OCI-LY3 (cell line): ENCODE measurements around the gene EYA2.

ENCODE experiments used
- H2AFZ ChIP-seq: fragments of 200-600, 300-600 bp; shearing (Covaris generic); 2 replicates; pipeline ENCODE4 v1.6.0; 2014; ENCODE audit warnings: antibody characterized with exemption, low read depth, low read length
- H3K27ac ChIP-seq: fragments of 200-600, 300-600 bp; sonication (generic); 2 replicates; pipeline ENCODE4 v1.5.1; 2014; ENCODE audit warnings: mild to moderate bottlenecking, low read length, moderate library complexity, mixed read lengths
- H3K27me3 ChIP-seq: fragments of 200-600, 300-600 bp; sonication (generic); 2 replicates; pipeline ENCODE4 v1.6.1; 2014; ENCODE audit warnings: low read depth, low read length, mixed read lengths
- H3K36me3 ChIP-seq: fragments of 200-600, 300-600 bp; sonication (generic); replicated peaks from 2 replicates; pipeline ENCODE3; 2014; ENCODE audit warnings: low read depth, low read length, mixed read lengths
- H3K4me1 ChIP-seq: fragments of 300-600, 200-600 bp; sonication (generic); 2 replicates; pipeline ENCODE4 v1.6.1; 2014; ENCODE audit warnings: low read length, mixed read lengths
- H3K4me2 ChIP-seq: fragments of 200-600, 300-600 bp; sonication (generic); 2 replicates; pipeline ENCODE4 v1.6.1; 2014; ENCODE audit warnings: low read length, mixed read lengths
- H3K4me3 ChIP-seq: fragments of 300-600, 200-600 bp; sonication (generic); 2 replicates; pipeline ENCODE4 v1.5.1; 2014; ENCODE audit warnings: antibody characterized with exemption, mild to moderate bottlenecking, low read length, moderate library complexity
- H3K79me2 ChIP-seq: fragments of 300-600, 200-600 bp; shearing (Covaris generic); 2 replicates; pipeline ENCODE4 v1.6.1; 2014; ENCODE audit warnings: mild to moderate bottlenecking, low read length, mixed read lengths
- H3K9ac ChIP-seq: fragments of 300-600, 200-600 bp; shearing (Covaris generic); 2 replicates; pipeline ENCODE4 v1.6.0; 2014; ENCODE audit warnings: mild to moderate bottlenecking, low read length, moderate library complexity
- H3K9me3 ChIP-seq: fragments of 200-600, 300-600 bp; shearing (Covaris generic); 2 replicates; pipeline ENCODE4 v1.6.1; 2014; ENCODE audit warnings: low read length, mixed read lengths; ENCODE audit not compliant: insufficient read depth
- H4K20me1 ChIP-seq: fragments of 200-600, 300-600 bp; sonication (generic); 2 replicates; pipeline ENCODE4 v1.6.1; 2016; ENCODE audit warnings: low read length, mixed read lengths; ENCODE audit not compliant: insufficient read depth
- CTCF ChIP-seq: fragments of 200-600, 300-600 bp; sonication (generic); IDR thresholded peaks from 2 replicates; pipeline ENCODE4 v1.5.1; 2014; ENCODE audit warnings: antibody characterized with exemption, low read length, low read depth
- EZH2phosphoT487 ChIP-seq: fragments of 200-600 bp; shearing (Covaris generic); IDR thresholded peaks from 2 replicates; pipeline ENCODE4 v1.6.1; 2018; ENCODE audit warnings: antibody characterized with exemption, mixed run types, low read depth

The EYA2 gene

GRCh38 chr20:47048054-47048453 is 153.4 kb downstream of the EYA2 start:
- Histone ChIP-seq H3K9ac (no peak overlapping the region), H3K4me2 (no peak overlapping the region), H4K20me1 (no peaks in the 10 kb centered on the region), H3K79me2 (no peaks in the 10 kb centered on the region), H3K27ac (no peak overlapping the region), H3K36me3 (no peaks in the 10 kb centered on the region), H3K4me1 (no peaks in the 10 kb centered on the region), H3K27me3 (peaks cover 41% of the 10 kb centered on the region), H2AFZ (no peak overlapping the region), H3K4me3 (no peak overlapping the region), H3K9me3 (peaks cover 4% of the 10 kb centered on the region; the same call in 1 of the 2 replicates)
- no peak for TF ChIP-seq EZH2phosphoT487
- TF ChIP-seq CTCF: no peak

GRCh38 chr20:47049771-47050170 is 155.1 kb downstream of the EYA2 start:
- Histone ChIP-seq H3K36me3 (no peaks in the 10 kb centered on the region), H3K4me2 (no peak overlapping the region), H4K20me1 (no peaks in the 10 kb centered on the region), H3K79me2 (no peaks in the 10 kb centered on the region), H2AFZ (no peak overlapping the region), H3K4me3 (no peak overlapping the region), H3K9ac (no peak overlapping the region), H3K4me1 (no peaks in the 10 kb centered on the region), H3K27ac (no peak overlapping the region), H3K9me3 (0 out of 2 replicates have a peak, but pooled peaks cover 4% of the 10 kb centered on the region), H3K27me3 (peaks cover 44% of the 10 kb centered on the region)
- TF ChIP-seq CTCF (no peak), EZH2phosphoT487 (no peak)

GRCh38 chr20:47050996-47051395 is 156.4 kb downstream of the EYA2 start:
- no peak for TF ChIP-seq EZH2phosphoT487
- TF ChIP-seq CTCF: no peak

GRCh38 chr20:47051936-47052526 is 157.4 kb downstream of the EYA2 start:
- no peak overlapping the region for H3K27ac ChIP-seq
- TF ChIP-seq EZH2phosphoT487 (no peak), CTCF (no peak)
- H3K27me3 ChIP-seq: peaks cover 47% of the 10 kb centered on the region
- H3K4me1 ChIP-seq: no peaks in the 10 kb centered on the region
- no peak overlapping the region for H2AFZ ChIP-seq
- H3K4me2 ChIP-seq: no peak overlapping the region
- H4K20me1 ChIP-seq: no peaks in the 10 kb centered on the region
- H3K9ac ChIP-seq: no peak overlapping the region
- no peak overlapping the region for H3K4me3 ChIP-seq
- no peaks in the 10 kb centered on the region for H3K36me3 ChIP-seq
- H3K79me2 ChIP-seq: no peaks in the 10 kb centered on the region
- H3K9me3 ChIP-seq: no peaks in the 10 kb centered on the region

More at GRCh38 chr20:47050996-47051395, 156.4 kb downstream of the EYA2 start:
- Histone ChIP-seq H3K79me2 (no peaks in the 10 kb centered on the region), H3K27me3 (peaks cover 49% of the 10 kb centered on the region), H3K27ac (no peak overlapping the region), H3K4me3 (no peak overlapping the region), H3K4me2 (no peak overlapping the region), H3K4me1 (no peaks in the 10 kb centered on the region), H3K36me3 (no peaks in the 10 kb centered on the region), H2AFZ (no peak overlapping the region), H3K9me3 (no peaks in the 10 kb centered on the region), H3K9ac (no peak overlapping the region), H4K20me1 (no peaks in the 10 kb centered on the region)
